ENCODE data around the gene AFDN.

GRCh38 chr6:167850782-167851181 lies 24.1 kb downstream of the AFDN start:
- no peak for TF ChIP-seq CTCF (IDR thresholded peaks at IDR 0.05)
- TF ChIP-seq POLR2A (IDR thresholded peaks at IDR 0.05), result no peak
- TF ChIP-seq EP300 (IDR thresholded peaks at IDR 0.05), result no peak
